Thyroid gland (tissue), 4 donors: ENCODE data around the gene PXMP4. TPM values are rescaled to one million over a fixed set of nuclear protein-coding genes. Genes with fewer than 3 reads are reported as not detected.
A peak's percentile ranks its signal among the peaks of the same experiment; 100 is the strongest.

Source experiments
- DNase-seq, 2 donors: peaks; one replicate each; pipeline ENCODE4 v3.0.0-alpha.2; 2019
- H3K27ac ChIP-seq, 3 donors: fragments of 200-600 bp; sonication (generic); 1 replicate in 2 of 3; 2 replicates in 1 of 3; pipeline ENCODE4 v1.5.1; 2016 to 2019; ENCODE audit warnings: mild to moderate bottlenecking in 1 of 3, moderate library complexity in 1 of 3
- H3K27me3 ChIP-seq: fragments of 200-600 bp; sonication (generic); one replicate; pipeline ENCODE4 v1.5.1; 2019
- H3K36me3 ChIP-seq, 2 donors: fragments of 200-600 bp; sonication (generic); one replicate each; pipeline ENCODE4 v1.5.1; 2016 to 2019
- H3K4me1 ChIP-seq, 2 donors: fragments of 200-600 bp; sonication (generic); one replicate each; pipeline ENCODE4 v1.5.1; 2017 to 2019
- H3K4me3 ChIP-seq, 3 donors: fragments of 200-600 bp; sonication (generic); replicated peaks in 1 of 3; 1 replicate in 2 of 3; 2 replicates in 1 of 3; pipeline ENCODE4 v1.5.1; 2016; ENCODE audit warnings: mild to moderate bottlenecking in 1 of 3
- H3K9me3 ChIP-seq: fragments of 200-600 bp; sonication (generic); one replicate; pipeline ENCODE4 v1.5.1; 2017
- POLR2A ChIP-seq, 2 donors: fragments of 450-650 bp; IDR thresholded peaks; one replicate each; pipeline ENCODE4 v1.6.1; 2017; ENCODE audit warnings: antibody characterized with exemption in 2 of 2, mild to moderate bottlenecking in 2 of 2, moderate library complexity in 1 of 2
- WGBS, 2 donors: methylation state at CpG; one replicate each; pipeline ENCODE4 v1.1.5; 2017; 5-methylcytosine and 5-hydroxymethylcytosine counted together
- intact Hi-C: fragments of 100-400 bp; cut with DNase I; formaldehyde crosslinking; loops from one replicate; pipeline ENCODE4 v1.15.1; 2023
- total RNA-seq, 4 donors: library from RNA; depleted of rRNA; stranded (reverse); fragments of >200 nt; gene quantifications; one replicate each; pipeline ENCODE4 v1.2.3, GENCODE V29; 2016
- TF ChIP-seq, protein P1 (sequence below), 6 experiments: fragments of 200-600 bp in 3 of 6; fragments of 450-650 bp in 3 of 6; sonication (generic) in 3 of 6; IDR thresholded peaks; one replicate each; pipeline ENCODE4 v1.5.1; 2016 to 2019; ENCODE audit warnings: antibody characterized with exemption in 6 of 6, mild to moderate bottlenecking in 2 of 6, inconsistent platforms in 1 of 6, moderate library complexity in 1 of 6

PXMP4 gene
- total RNA-seq, 4 donors from 2014 or later, result 17.7 to 31.2 (median 22.0) TPM

DNA sequence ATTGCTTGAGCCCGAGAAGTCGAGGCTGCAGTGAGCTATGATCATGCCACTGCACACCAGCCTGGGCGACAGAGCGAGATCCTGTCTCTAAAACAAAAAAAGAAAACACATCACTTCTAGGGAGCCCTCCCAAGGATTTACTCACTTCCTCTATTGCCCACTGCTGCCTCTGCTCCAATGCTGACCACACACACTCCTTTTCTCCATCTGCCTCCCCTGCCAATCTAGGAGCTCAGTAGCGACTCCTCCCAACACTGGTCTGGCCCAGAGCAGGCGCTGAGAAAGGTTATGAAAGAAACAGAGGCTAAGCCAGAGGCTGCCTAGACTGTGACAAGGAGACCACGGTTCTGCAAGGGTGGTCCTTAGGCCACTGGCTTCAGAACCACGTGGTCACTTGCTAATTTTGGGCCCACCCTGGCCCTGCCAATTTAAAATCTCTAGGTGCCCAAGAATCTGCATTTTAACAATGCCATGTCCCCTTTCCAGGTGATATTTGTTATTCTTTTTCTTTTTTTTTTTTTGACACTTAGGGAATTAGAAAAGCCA is 32.7 kb downstream of the PXMP4 start:
- WGBS, 2 donors, result 86 to 89% methylated on average over 8 of the region's 8 CpGs
- Histone ChIP-seq H3K9me3 (no peaks in the 10 kb centered on the region), H3K36me3 (no peaks in the 10 kb centered on the region), H3K4me1 (peaks cover 5 to 27% of the 10 kb centered on the region in 2 donors), H3K4me3 (no peak overlapping the region), H3K27me3 (no peaks in the 10 kb centered on the region), H3K27ac (peak overlapping the region in 1 of 3 donors; percentile 37)
- no peak for DNase-seq
- no peak for TF ChIP-seq POLR2A (IDR thresholded peaks at IDR 0.05)
- intact Hi-C loops, result no loop called here

GRCh38 chr20:33686984-33687366 is 33.1 kb downstream of the PXMP4 start:
- intact Hi-C loops, result no loop called here

GRCh38 chr20:33686100-33686983 is 33.8 kb downstream of the PXMP4 start, which contains the start of gene E2F1:
Gene E2F1, minus strand, starts transcription at chr20:33686385. Its CDS starts 121 bp downstream, at chr20:33686264.
- Histone ChIP-seq H3K4me3 (peak within 1 kb of the TSS in 1 of 3 donors; percentile 12), H3K27me3 (no peaks in the 10 kb centered on the region), H3K27ac (peak within 1 kb of the TSS in 2 of 3 donors; percentile 8 to 37), H3K9me3 (no peaks in the 10 kb centered on the region), H3K4me1 (peaks cover 5 to 27% of the 10 kb centered on the region in 2 donors), H3K36me3 (no peaks in the 10 kb centered on the region)
- intact Hi-C loops, result no loop called here
- WGBS, 2 donors, result 3 to 17% methylated on average over 9 to 56 of the region's 101 CpGs
- DNase-seq, result peak; percentile 97
- TF ChIP-seq, protein P1, sequence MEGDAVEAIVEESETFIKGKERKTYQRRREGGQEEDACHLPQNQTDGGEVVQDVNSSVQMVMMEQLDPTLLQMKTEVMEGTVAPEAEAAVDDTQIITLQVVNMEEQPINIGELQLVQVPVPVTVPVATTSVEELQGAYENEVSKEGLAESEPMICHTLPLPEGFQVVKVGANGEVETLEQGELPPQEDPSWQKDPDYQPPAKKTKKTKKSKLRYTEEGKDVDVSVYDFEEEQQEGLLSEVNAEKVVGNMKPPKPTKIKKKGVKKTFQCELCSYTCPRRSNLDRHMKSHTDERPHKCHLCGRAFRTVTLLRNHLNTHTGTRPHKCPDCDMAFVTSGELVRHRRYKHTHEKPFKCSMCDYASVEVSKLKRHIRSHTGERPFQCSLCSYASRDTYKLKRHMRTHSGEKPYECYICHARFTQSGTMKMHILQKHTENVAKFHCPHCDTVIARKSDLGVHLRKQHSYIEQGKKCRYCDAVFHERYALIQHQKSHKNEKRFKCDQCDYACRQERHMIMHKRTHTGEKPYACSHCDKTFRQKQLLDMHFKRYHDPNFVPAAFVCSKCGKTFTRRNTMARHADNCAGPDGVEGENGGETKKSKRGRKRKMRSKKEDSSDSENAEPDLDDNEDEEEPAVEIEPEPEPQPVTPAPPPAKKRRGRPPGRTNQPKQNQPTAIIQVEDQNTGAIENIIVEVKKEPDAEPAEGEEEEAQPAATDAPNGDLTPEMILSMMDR (IDR thresholded peaks at IDR 0.05), result peak in 3 of 6 experiments; percentile 9 to 45 (median 40)
- TF ChIP-seq POLR2A (IDR thresholded peaks at IDR 0.05), result peak in 1 of 2 donors; percentile 3

More at GRCh38 chr20:33686984-33687366, 33.1 kb downstream of the PXMP4 start:
- Histone ChIP-seq H3K4me3 (no peak overlapping the region), H3K4me1 (peaks cover 5 to 27% of the 10 kb centered on the region in 2 donors), H3K27ac (peak overlapping the region in 2 of 3 donors; percentile 8 to 37), H3K27me3 (no peaks in the 10 kb centered on the region), H3K36me3 (no peaks in the 10 kb centered on the region), H3K9me3 (no peaks in the 10 kb centered on the region)
- DNase-seq, result no peak
- TF ChIP-seq POLR2A (IDR thresholded peaks at IDR 0.05), result no peak
- TF ChIP-seq, protein P1 (IDR thresholded peaks at IDR 0.05), result no peak
- 78 to 81% methylated on average over 14 of the region's 14 CpGs for WGBS, 2 donors

GRCh38 chr20:33685328-33686099 is 34.6 kb downstream of the PXMP4 start:
- H3K27me3 ChIP-seq, result no peaks in the 10 kb centered on the region
- peaks cover 5 to 27% of the 10 kb centered on the region in 2 donors for H3K4me1 ChIP-seq
- intact Hi-C loops, result no loop called here
- peak in 1 of 2 donors; percentile 11 for DNase-seq
- H3K4me3 ChIP-seq, result peak overlapping the region in 1 of 3 donors; percentile 12
- no peaks in the 10 kb centered on the region for H3K9me3 ChIP-seq
- no peak overlapping the region for H3K27ac ChIP-seq
- no peaks in the 10 kb centered on the region for H3K36me3 ChIP-seq
- TF ChIP-seq, protein P1 (IDR thresholded peaks at IDR 0.05), result no peak
- no peak for TF ChIP-seq POLR2A (IDR thresholded peaks at IDR 0.05)
- 9 to 12% methylated on average over 7 to 9 of the region's 53 CpGs for WGBS, 2 donors
